B cell (primary cell): Measurements from ENCODE around the gene CCM2. TPM values are rescaled to one million over a fixed set of nuclear protein-coding genes. Genes with fewer than 3 reads are reported as not detected.

Experiments
- ATAC-seq: fragments of 200-7000 bp; cut with Tn5 transposase; one replicate; pipeline ENCODE4 v1.10.0; 2021; ENCODE audit warnings: low read depth, mild to moderate bottlenecking, moderate number of reproducible peaks, moderate library complexity
- CTCF ChIA-PET: fragments of 350-600 bp; sonication (Branson Sonifier 250); formaldehyde crosslinking; loops from one replicate; lab custom pipeline; 2021; ENCODE audit warnings: antibody characterized with exemption, inconsistent platforms; lab: Charles Lee
- POLR2A ChIA-PET: fragments of 350-600 bp; sonication (Branson Sonifier 250); formaldehyde crosslinking; loops from one replicate; lab custom pipeline; 2021; ENCODE audit warnings: antibody characterized with exemption; lab: Charles Lee
- DNase-seq: peaks from one replicate; pipeline ENCODE4 v3.0.0; 2013
- H2AFZ ChIP-seq: 2 replicates; pipeline ENCODE4 v1.6.1; 2012; ENCODE audit warnings: mild to moderate bottlenecking, low read depth, low read length; ENCODE audit not compliant: insufficient read depth, poor library complexity, severe bottlenecking
- H3K27ac ChIP-seq, 2 donors: 1 replicate in 1 of 2; 2 replicates in 1 of 2; pipeline ENCODE4 v1.5.1; 2012 to 2013; ENCODE audit warnings: low read length in 2 of 2, mild to moderate bottlenecking in 2 of 2, moderate library complexity in 1 of 2
- H3K27me3 ChIP-seq, 4 experiments: fragments of 200-600 bp in 1 of 4; sonication (generic) in 1 of 4; replicated peaks in 1 of 4; 1 replicate in 2 of 4; 2 replicates in 2 of 4; pipeline versions ENCODE4 v1.6.1 to v1.7.0; 2013 to 2016; ENCODE audit warnings: low read length in 3 of 4, mild to moderate bottlenecking in 2 of 4, mixed read lengths in 1 of 4, moderate library complexity in 1 of 4; ENCODE audit not compliant: insufficient read depth in 4 of 4, control insufficient read depth in 3 of 4; ENCODE audit errors: control extremely low read depth in 1 of 4
- H3K36me3 ChIP-seq, 2 experiments: replicated peaks in 1 of 2; 1 replicate in 1 of 2; 2 replicates in 1 of 2; pipeline versions ENCODE4 v1.6.1 to v1.7.1; 2013; ENCODE audit warnings: low read length in 1 of 2; ENCODE audit not compliant: insufficient read depth in 2 of 2, control insufficient read depth in 1 of 2; ENCODE audit errors: control extremely low read depth in 1 of 2, extremely low read depth in 1 of 2
- H3K4me1 ChIP-seq, 2 donors: fragments of 200-600 bp in 1 of 2; sonication (generic) in 1 of 2; 1 replicate in 1 of 2; 2 replicates in 1 of 2; pipeline versions ENCODE4 v1.5.1 to v1.6.1; 2013 to 2017; ENCODE audit warnings: low read length in 2 of 2; ENCODE audit not compliant: control insufficient read depth in 2 of 2, insufficient read depth in 2 of 2
- H3K4me2 ChIP-seq: replicated peaks from 2 replicates; pipeline ENCODE3; 2012; ENCODE audit warnings: mild to moderate bottlenecking, low read depth, low read length; ENCODE audit not compliant: poor library complexity, severe bottlenecking
- H3K4me3 ChIP-seq, 5 experiments: fragments of 200-600 bp in 1 of 5; sonication (generic) in 1 of 5; 1 replicate in 3 of 5; 2 replicates in 2 of 5; pipeline versions ENCODE4 v1.5.1 to v1.7.0; 2011 to 2016; ENCODE audit warnings: low read length in 4 of 5, mild to moderate bottlenecking in 4 of 5, low read depth in 2 of 5, control low read depth in 1 of 5, moderate library complexity in 1 of 5; ENCODE audit not compliant: insufficient read depth in 1 of 5; ENCODE audit errors: control extremely low read depth in 1 of 5, extremely low read depth in 1 of 5
- H3K79me2 ChIP-seq: fragments of 200-600 bp; sonication (generic); one replicate; pipeline ENCODE4 v1.6.0; 2016; ENCODE audit warnings: low read length; ENCODE audit not compliant: control insufficient read depth, insufficient read depth
- H3K9ac ChIP-seq: fragments of 200-600 bp; sonication (generic); 2 replicates; pipeline ENCODE4 v1.6.1; 2017; ENCODE audit warnings: mild to moderate bottlenecking, low read length, moderate library complexity
- H3K9me3 ChIP-seq, 3 donors: one replicate each; pipeline versions ENCODE4 v1.6.1 to v1.7.1; 2013; ENCODE audit warnings: low read length in 2 of 3; ENCODE audit not compliant: control insufficient read depth in 2 of 3, insufficient read depth in 1 of 3; ENCODE audit errors: control extremely low read depth in 1 of 3
- H4K20me1 ChIP-seq: 2 replicates; pipeline ENCODE4 v1.6.0; 2012; ENCODE audit warnings: mild to moderate bottlenecking, low read length; ENCODE audit not compliant: insufficient read depth, control insufficient read depth, poor library complexity, severe bottlenecking
- H3K27ac Mint-ChIP-seq: one replicate; pipeline ENCODE4 v1.8.0; 2021; ENCODE audit warnings: mixed read lengths
- H3K27me3 Mint-ChIP-seq: one replicate; pipeline ENCODE4 v1.8.0; 2021; ENCODE audit warnings: mixed read lengths
- H3K4me1 Mint-ChIP-seq: one replicate; pipeline ENCODE4 v1.8.0; 2021; ENCODE audit warnings: mixed read lengths
- H3K4me3 Mint-ChIP-seq: one replicate; pipeline ENCODE4 v1.8.0; 2021; ENCODE audit warnings: mixed read lengths
- H3K9me3 Mint-ChIP-seq: one replicate; pipeline ENCODE4 v1.8.0; 2022; ENCODE audit warnings: mixed read lengths; ENCODE audit not compliant: insufficient read depth
- CTCF ChIP-seq: fragments of 200-600 bp; IDR thresholded peaks from one replicate; pipeline ENCODE4 v1.8.0; 2022; ENCODE audit warnings: antibody characterized with exemption, mild to moderate bottlenecking
- EZH2 ChIP-seq: IDR thresholded peaks from 2 replicates; pipeline ENCODE4 v1.6.1; 2012; ENCODE audit warnings: borderline replicate concordance, low read depth, mild to moderate bottlenecking, moderate library complexity, low read length; ENCODE audit not compliant: insufficient read depth, poor library complexity, severe bottlenecking
- WGBS: methylation state at CpG from one replicate; pipeline ENCODE4 v1.1.5; 2013; ENCODE audit warnings: missing lambda C conversion rate; ENCODE audit not compliant: insufficient coverage; 5-methylcytosine and 5-hydroxymethylcytosine counted together
- intact Hi-C: fragments of 100-400 bp; cut with micrococcal nuclease; formaldehyde crosslinking; loops from one replicate; pipeline ENCODE4 v1.10.0; 2022
- polyA plus RNA-seq: library from polyadenylated mRNA; depleted of rRNA; stranded (reverse); fragments of >200 nt; gene quantifications from 2 replicates; pipeline ENCODE4 v1.2.3, GENCODE V29; 2012
- total RNA-seq, 2 donors: library from RNA; stranded (reverse); fragments of 120-200 nt in 1 of 2; gene quantifications; 1 replicate in 1 of 2; 2 replicates in 1 of 2; pipeline versions ENCODE4 v1.2.3 to v1.2.4, GENCODE V29; 2013 to 2022

The CCM2 gene
- total and polyA plus RNA-seq, 2 donors (not counting 1 experiment from before 2014, with no cell fraction given) = 150 to 201 TPM

DNA sequence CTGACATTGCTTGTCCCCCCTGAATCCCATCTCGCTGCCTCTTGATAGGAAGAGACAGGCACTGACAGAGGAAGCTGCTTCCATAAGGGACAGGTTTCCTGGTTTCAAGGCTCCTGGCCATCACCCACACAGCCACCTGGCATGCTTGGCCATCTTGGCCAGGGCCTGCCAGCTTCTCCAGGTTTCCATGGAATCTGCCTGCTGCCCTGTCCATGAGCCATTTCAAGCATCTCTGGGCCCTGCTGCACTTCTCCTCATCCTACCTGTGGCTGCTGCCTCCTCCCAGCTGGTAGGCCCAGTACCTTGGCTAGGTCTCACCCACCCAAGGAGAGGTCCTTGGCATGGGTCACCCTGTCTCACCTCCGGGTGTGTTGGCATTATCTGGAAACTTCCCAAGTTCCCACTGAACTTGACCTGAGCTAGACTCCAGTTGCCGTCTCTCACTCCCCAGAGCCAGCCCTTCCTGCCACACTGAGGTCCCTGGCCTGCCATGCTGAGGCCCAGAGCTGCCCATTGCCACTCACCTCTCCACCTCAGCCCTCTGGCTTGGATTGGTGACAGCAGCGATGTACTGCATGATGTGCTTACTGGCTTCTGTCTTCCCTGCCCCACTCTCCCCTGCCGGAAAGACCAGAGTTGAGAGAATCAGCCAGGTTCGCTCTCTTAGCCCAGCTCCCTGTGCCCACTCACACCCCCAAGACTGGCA is 23.8 kb upstream of the CCM2 start:
- H3K79me2 ChIP-seq = peaks cover 58% of the 10 kb centered on the region
- H3K4me3 ChIP-seq = peak overlapping the region in 3 of 5 experiments; percentile 80 to 91 (median 90)
- intact Hi-C loops = no loop called here
- DNase-seq (no peak), ATAC-seq (no peak)
- no peaks in the 10 kb centered on the region for H3K27me3 ChIP-seq
- no peaks in the 10 kb centered on the region for H3K27me3 Mint-ChIP-seq
- peaks cover 0 to 61% of the 10 kb centered on the region in 2 experiments for H3K36me3 ChIP-seq
- peak overlapping the region; percentile 93 for H3K4me2 ChIP-seq
- peak overlapping the region; percentile 98 for H3K27ac Mint-ChIP-seq
- H3K4me1 ChIP-seq = peaks cover 35 to 63% of the 10 kb centered on the region in 2 donors
- no peaks in the 10 kb centered on the region for H3K9me3 Mint-ChIP-seq
- peaks cover 62% of the 10 kb centered on the region for H3K4me1 Mint-ChIP-seq
- TF ChIP-seq CTCF (no peak), EZH2 (no peak)
- peak overlapping the region in 1 of 2 donors; percentile 93 for H3K27ac ChIP-seq
- no peak overlapping the region for H2AFZ ChIP-seq
- H3K9me3 ChIP-seq = no peaks in the 10 kb centered on the region
- peak overlapping the region; percentile 91 for H3K9ac ChIP-seq
- ChIA-PET CTCF (interaction anchor here (7.5 kb wide), 1 partner anchor 159 kb away, joined by 125 read pairs; no protein-coding TSS in a partner anchor), POLR2A (interaction anchor here (0.7 to 1.4 kb wide), 2 partner anchors 25 to 51 kb away, joined by 4 to 6 read pairs; no protein-coding TSS in a partner anchor)
- H3K4me3 Mint-ChIP-seq = peak overlapping the region; percentile 97
- peaks cover 56% of the 10 kb centered on the region for H4K20me1 ChIP-seq
- 96% methylated on average over 6 of the region's 6 CpGs for WGBS

DNA sequence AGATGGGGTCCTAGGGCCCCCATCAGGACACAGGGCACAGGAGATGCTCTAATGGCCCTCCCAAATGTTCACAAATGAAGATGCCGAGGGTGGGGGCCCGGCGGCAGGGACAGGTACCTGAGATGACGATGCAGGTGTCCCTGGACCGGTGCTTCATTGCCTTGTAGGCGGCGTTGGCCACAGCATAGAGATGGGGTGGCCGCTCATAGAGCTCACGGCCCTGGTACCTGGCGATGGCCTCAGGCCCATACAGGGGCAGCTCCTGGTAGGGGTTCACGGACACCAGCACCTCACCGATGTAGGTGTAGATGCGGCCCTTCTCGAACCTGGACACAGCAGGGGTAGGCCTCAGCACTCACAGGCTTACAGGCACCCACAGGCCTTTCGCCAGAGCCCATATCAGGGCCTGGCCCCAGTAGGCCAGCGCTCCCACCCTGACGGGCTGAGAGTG is 23.2 kb upstream of the CCM2 start:
- POLR2A ChIA-PET = interaction anchor here (0.7 to 1.4 kb wide), 3 partner anchors 10 to 51 kb away, joined by 3 to 6 read pairs (median 4); no protein-coding TSS in a partner anchor
- no peaks in the 10 kb centered on the region for H3K9me3 Mint-ChIP-seq
- CTCF ChIA-PET = interaction anchor here (7.5 kb wide), 1 partner anchor 159 kb away, joined by 125 read pairs; no protein-coding TSS in a partner anchor
- Histone ChIP-seq H4K20me1 (peaks cover 50% of the 10 kb centered on the region), H3K36me3 (peaks cover 0 to 59% of the 10 kb centered on the region in 2 experiments), H3K4me1 (peaks cover 39 to 69% of the 10 kb centered on the region in 2 donors), H3K27ac (peak overlapping the region; percentile 90 to 93), H3K9ac (peak overlapping the region; percentile 91), H3K4me2 (peak overlapping the region; percentile 93), H3K27me3 (no peaks in the 10 kb centered on the region), H2AFZ (no peak overlapping the region), H3K79me2 (peaks cover 53% of the 10 kb centered on the region), H3K9me3 (no peaks in the 10 kb centered on the region), H3K4me3 (peak overlapping the region in 4 of 5 experiments; percentile 80 to 91 (median 90))
- H3K4me3 Mint-ChIP-seq = peak overlapping the region; percentile 97
- intact Hi-C loops = no loop called here
- H3K27me3 Mint-ChIP-seq = no peaks in the 10 kb centered on the region
- H3K27ac Mint-ChIP-seq = peak overlapping the region; percentile 98
- H3K4me1 Mint-ChIP-seq = peaks cover 66% of the 10 kb centered on the region
- DNase-seq (no peak), ATAC-seq (no peak)
- no peak for TF ChIP-seq EZH2
- no peak for TF ChIP-seq CTCF
- 94% methylated on average over 17 of the region's 17 CpGs for WGBS
